H9 (cell line): Measurements from ENCODE around the gene MPP2. TPM values are rescaled to one million over a fixed set of nuclear protein-coding genes. Genes with fewer than 3 reads are reported as not detected.

Experiments
- DNase-seq: peaks from one replicate; pipeline ENCODE4 v3.0.0-alpha.2; 2017
- H2AFZ ChIP-seq: one replicate; pipeline ENCODE4 v1.6.1; 2013; ENCODE audit warnings: mild to moderate bottlenecking, low read length, control low read depth, moderate library complexity
- H2AK5ac ChIP-seq: 2 replicates; pipeline ENCODE4 v1.6.1; 2013; ENCODE audit warnings: low read length, control low read depth, mixed read lengths; ENCODE audit not compliant: insufficient read length
- H2BK120ac ChIP-seq: one replicate; pipeline ENCODE4 v1.6.1; 2013; ENCODE audit warnings: low read depth, mild to moderate bottlenecking, low read length, control low read depth, inconsistent platforms; ENCODE audit not compliant: poor library complexity, severe bottlenecking
- H2BK12ac ChIP-seq: 2 replicates; pipeline ENCODE4 v1.6.1; 2013; ENCODE audit warnings: low read length, control low read depth, mixed read lengths, low read depth; ENCODE audit not compliant: insufficient read length
- H2BK15ac ChIP-seq: 2 replicates; pipeline ENCODE4 v1.6.1; 2013; ENCODE audit warnings: low read depth, low read length, control low read depth
- H2BK20ac ChIP-seq: one replicate; pipeline ENCODE4 v1.6.1; 2013; ENCODE audit warnings: low read depth, mild to moderate bottlenecking, low read length, control low read depth, inconsistent platforms; ENCODE audit not compliant: poor library complexity, severe bottlenecking
- H2BK5ac ChIP-seq: 2 replicates; pipeline ENCODE4 v1.6.1; 2013; ENCODE audit warnings: low read length, control low read depth, mixed read lengths; ENCODE audit not compliant: insufficient read length
- H3K14ac ChIP-seq: 2 replicates; pipeline ENCODE4 v1.6.1; 2013; ENCODE audit warnings: low read length, control low read depth; ENCODE audit not compliant: insufficient read depth
- H3K18ac ChIP-seq: 2 replicates; pipeline ENCODE4 v1.6.1; 2013; ENCODE audit warnings: low read depth, mild to moderate bottlenecking, mixed read lengths, low read length, control low read depth; ENCODE audit not compliant: insufficient read length
- H3K23ac ChIP-seq: 2 replicates; pipeline ENCODE4 v1.6.1; 2013; ENCODE audit warnings: low read length, control low read depth, mixed read lengths, low read depth; ENCODE audit not compliant: insufficient read length
- H3K23me2 ChIP-seq: 2 replicates; pipeline ENCODE4 v1.6.1; 2013; ENCODE audit warnings: low read depth, mild to moderate bottlenecking, mixed read lengths, low read length, control low read depth; ENCODE audit not compliant: insufficient read length, poor library complexity, severe bottlenecking
- H3K27ac ChIP-seq: 2 replicates; pipeline ENCODE4 v1.5.1; 2013; ENCODE audit warnings: low read length, control low read depth, mixed read lengths, low read depth; ENCODE audit not compliant: insufficient read length
- H3K27me3 ChIP-seq: 2 replicates; pipeline ENCODE4 v1.6.1; 2013; ENCODE audit warnings: low read length, control low read depth, inconsistent platforms; ENCODE audit not compliant: insufficient read depth
- H3K4ac ChIP-seq: 2 replicates; pipeline ENCODE4 v1.6.1; 2013; ENCODE audit warnings: low read depth, mild to moderate bottlenecking, control low read depth, inconsistent platforms, low read length, moderate library complexity
- H3K4me1 ChIP-seq: 2 replicates; pipeline ENCODE4 v1.6.1; 2013; ENCODE audit warnings: low read length, control low read depth, inconsistent platforms; ENCODE audit not compliant: insufficient read depth
- H3K4me2 ChIP-seq: 2 replicates; pipeline ENCODE4 v1.6.1; 2013; ENCODE audit warnings: low read length, control low read depth, mixed read lengths; ENCODE audit not compliant: insufficient read length, insufficient read depth
- H3K56ac ChIP-seq: 2 replicates; pipeline ENCODE4 v1.6.1; 2013; ENCODE audit warnings: low read depth, mild to moderate bottlenecking, mixed read lengths, low read length, control low read depth; ENCODE audit not compliant: insufficient read length
- H3K79me1 ChIP-seq: 2 replicates; pipeline ENCODE4 v1.6.1; 2013; ENCODE audit warnings: low read depth, mild to moderate bottlenecking, moderate library complexity, low read length, control low read depth, inconsistent platforms; ENCODE audit not compliant: insufficient read depth, poor library complexity, severe bottlenecking
- H3K79me2 ChIP-seq: 2 replicates; pipeline ENCODE4 v1.6.1; 2013; ENCODE audit warnings: low read length, control low read depth, inconsistent platforms; ENCODE audit not compliant: insufficient read depth
- H3K9ac ChIP-seq: 2 replicates; pipeline ENCODE4 v1.6.1; 2013; ENCODE audit warnings: low read length, control low read depth, mixed read lengths; ENCODE audit not compliant: insufficient read length; ENCODE audit errors: extremely low read depth
- H3K9me3 ChIP-seq: one replicate; pipeline ENCODE4 v1.6.1; 2013; ENCODE audit warnings: low read depth, low read length, inconsistent platforms; ENCODE audit not compliant: control insufficient read depth
- H3T11ph ChIP-seq: one replicate; pipeline ENCODE4 v1.6.1; 2013; ENCODE audit warnings: mild to moderate bottlenecking, low read length, control low read depth, inconsistent platforms
- H4K20me1 ChIP-seq: one replicate; pipeline ENCODE4 v1.6.1; 2013; ENCODE audit not compliant: control insufficient read depth, insufficient read length, insufficient read depth
- H4K5ac ChIP-seq: 2 replicates; pipeline ENCODE4 v1.6.1; 2013; ENCODE audit warnings: low read depth, mild to moderate bottlenecking, mixed read lengths, low read length, control low read depth; ENCODE audit not compliant: insufficient read length
- H4K8ac ChIP-seq: replicated peaks from 2 replicates; pipeline ENCODE4 v1.6.1; 2013; ENCODE audit warnings: low read length, control low read depth, mixed read lengths, low read depth; ENCODE audit not compliant: insufficient read length
- H4K91ac ChIP-seq: 2 replicates; pipeline ENCODE4 v1.6.1; 2013; ENCODE audit warnings: low read depth, mild to moderate bottlenecking, moderate library complexity, mixed read lengths, low read length, control low read depth; ENCODE audit not compliant: insufficient read length
- H3K27ac Mint-ChIP-seq, 3 experiments: 2 replicates in 2 of 3; 3 replicates in 1 of 3; pipeline ENCODE4 v1.8.0; 2020 to 2021; ENCODE audit warnings: mixed read lengths in 3 of 3, mild to moderate bottlenecking in 1 of 3, moderate library complexity in 1 of 3
- H3K27me3 Mint-ChIP-seq: 2 replicates; pipeline ENCODE4 v1.8.0; 2021; ENCODE audit warnings: low read depth, mild to moderate bottlenecking, moderate library complexity, mixed read lengths
- H3K36me3 Mint-ChIP-seq, 3 experiments: 2 replicates in 2 of 3; 3 replicates in 1 of 3; pipeline ENCODE4 v1.8.0; 2020 to 2021; ENCODE audit warnings: low read depth in 3 of 3, mixed read lengths in 3 of 3; ENCODE audit not compliant: insufficient read depth in 1 of 3
- H3K4me1 Mint-ChIP-seq, 2 experiments: 2 replicates each; pipeline ENCODE4 v1.8.0; 2020; ENCODE audit warnings: mixed read lengths in 2 of 2
- H3K4me3 Mint-ChIP-seq, 2 experiments: 2 replicates in 1 of 2; 3 replicates in 1 of 2; pipeline ENCODE4 v1.8.0; 2020 to 2021; ENCODE audit warnings: mild to moderate bottlenecking in 2 of 2, mixed read lengths in 2 of 2, moderate library complexity in 1 of 2
- H3K9me3 Mint-ChIP-seq, 2 experiments: 2 replicates in 1 of 2; 3 replicates in 1 of 2; pipeline ENCODE4 v1.8.0; 2020; ENCODE audit warnings: mild to moderate bottlenecking in 2 of 2, mixed read lengths in 2 of 2, moderate library complexity in 1 of 2
- CTCF ChIP-seq: fragments of 200-600 bp; sonication (generic); conservative IDR thresholded peaks from 3 replicates; pipeline ENCODE4 v1.8.0; 2021; ENCODE audit warnings: antibody characterized with exemption, mild to moderate bottlenecking
- WGBS: extraction: QIAGEN DNeasy Blood & Tissue Kit; methylation state at CpG from one replicate; pipeline ENCODE4 v1.1.7; 2013; ENCODE audit warnings: missing lambda C conversion rate, low lambda C conversion rate, mixed read lengths; ENCODE audit not compliant: insufficient read length; ENCODE audit errors: extremely low coverage; 5-methylcytosine and 5-hydroxymethylcytosine counted together
- total RNA-seq: library from RNA; stranded (reverse); gene quantifications from 2 replicates; pipeline ENCODE4 v1.2.1, GENCODE V29; 2021

MPP2 gene
- total RNA-seq, 1 experiment from 2014 or later, result 16.3 TPM

GRCh38 chr17:43917016-43917347 is 9.6 kb upstream of the MPP2 start:
- Histone ChIP-seq H3K23ac (no peak overlapping the region), H3K14ac (no peak overlapping the region), H3K4me1 (no peaks in the 10 kb centered on the region), H4K20me1 (no peaks in the 10 kb centered on the region), H3T11ph (no peak overlapping the region), H3K27ac (no peak overlapping the region), H4K91ac (no peak overlapping the region), H2BK15ac (no peak overlapping the region), H2BK12ac (no peak overlapping the region), H3K27me3 (no peaks in the 10 kb centered on the region; the same call in 1 of the 2 replicates), H2AFZ (no peak overlapping the region), H2BK120ac (no peak overlapping the region), H3K23me2 (no peaks in the 10 kb centered on the region), H3K4me2 (peak overlapping the region; percentile 24), H2AK5ac (no peak overlapping the region), H3K9ac (no peak overlapping the region), H3K4ac (no peak overlapping the region), H2BK20ac (no peak overlapping the region), H4K5ac (no peak overlapping the region), H2BK5ac (no peak overlapping the region), H3K9me3 (no peaks in the 10 kb centered on the region), H3K79me1 (no peaks in the 10 kb centered on the region), H3K56ac (no peak overlapping the region), H3K18ac (no peak overlapping the region), H3K79me2 (no peaks in the 10 kb centered on the region), H4K8ac (no peak overlapping the region)
- TF ChIP-seq CTCF, result no peak
- Mint-ChIP-seq H3K4me1 (peaks cover 19 to 25% of the 10 kb centered on the region in 2 experiments), H3K27me3 (peaks cover 36% of the 10 kb centered on the region), H3K9me3 (peaks cover 0 to 5% of the 10 kb centered on the region in 2 experiments; a peak in 4 of 5 replicates), H3K4me3 (no peak overlapping the region), H3K36me3 (no peaks in the 10 kb centered on the region), H3K27ac (no peak overlapping the region)
- no CpG with 5 or more reads among the region's 8 CpGs for WGBS
- no peak for DNase-seq
